Stimulated activated CD4-positive, alpha-beta T cell treated with anti-CD3 and anti-CD28 coated beads, Interleukin-4, amount 100 ng/mL, for 4 hours (primary cell): ENCODE data around the gene PFKFB3.
"Not testable (repeated sequence)": the region's sequence is repeated elsewhere in the genome, so short reads cannot be mapped to it uniquely, and the experiment has no call there.

ENCODE experiments used
- DNase-seq, 2 experiments: peaks; one replicate each; pipeline ENCODE4 v3.0.0-alpha.2; 2020

PFKFB3 gene

GRCh38 chr10:6203331-6204062, 765 bp downstream of the PFKFB3 start:
- peak; percentile 27 to 55 for DNase-seq

GRCh38 chr10:6204063-6204340, 1.3 kb downstream of the PFKFB3 start:
- peak; percentile 70 to 77 for DNase-seq

GRCh38 chr10:6204341-6205191, 1.8 kb downstream of the PFKFB3 start:
- no peak for DNase-seq

GRCh38 chr10:6206486-6206885, 3.8 kb downstream of the PFKFB3 start:
- DNase-seq: not testable (repeated sequence)

- no peak for DNase-seq
Observed at GRCh38 chr10:6207658-6208057, 4.9 kb downstream of the PFKFB3 start.

- DNase-seq: no peak
Observed at GRCh38 chr10:6208799-6209235, 6.1 kb downstream of the PFKFB3 start.

- DNase-seq: no peak
Observed at GRCh38 chr10:6211341-6211670, 8.6 kb downstream of the PFKFB3 start.

- DNase-seq: no peak
Observed at GRCh38 chr10:6211671-6212635, 9.2 kb downstream of the PFKFB3 start.

- no peak for DNase-seq
Observed at GRCh38 chr10:6212806-6213205, 10.1 kb downstream of the PFKFB3 start.

GRCh38 chr10:6213257-6213905, 10.6 kb downstream of the PFKFB3 start:
- DNase-seq: no peak

GRCh38 chr10:6213908-6214307, 11.2 kb downstream of the PFKFB3 start:
- no peak for DNase-seq

GRCh38 chr10:6214612-6215011, 11.9 kb downstream of the PFKFB3 start:
- DNase-seq: no peak

GRCh38 chr10:6215241-6215640, 12.5 kb downstream of the PFKFB3 start:
- no peak for DNase-seq

- no peak for DNase-seq
Observed at GRCh38 chr10:6215683-6216484, 13.2 kb downstream of the PFKFB3 start.

GRCh38 chr10:6216916-6217315, 14.2 kb downstream of the PFKFB3 start:
- DNase-seq: no peak

GRCh38 chr10:6217611-6218010, 14.9 kb downstream of the PFKFB3 start:
- DNase-seq: no peak

GRCh38 chr10:6218692-6219493, 16.2 kb downstream of the PFKFB3 start:
- DNase-seq: no peak

- no peak for DNase-seq
Observed at GRCh38 chr10:6219494-6219836, 16.7 kb downstream of the PFKFB3 start.

GRCh38 chr10:6220418-6221191, 17.9 kb downstream of the PFKFB3 start:
- DNase-seq: no peak

GRCh38 chr10:6221192-6221940, 18.6 kb downstream of the PFKFB3 start:
- DNase-seq: no peak
